Sigmoid colon (tissue), 7 donors: ENCODE results near the gene OSBP2. TPM values are rescaled to one million over a fixed set of nuclear protein-coding genes. Genes with fewer than 3 reads are reported as not detected.

Experiments used
- DNase-seq: peaks from one replicate; pipeline ENCODE4 v3.0.0-alpha.2; 2019
- H3K27ac ChIP-seq, 4 donors: fragments of 200-600 bp; sonication (generic); one replicate each; pipeline ENCODE4 v1.5.1; 2016 to 2019; ENCODE audit warnings: mild to moderate bottlenecking in 1 of 4
- H3K27me3 ChIP-seq, 3 donors: fragments of 200-600 bp; sonication (generic); one replicate each; pipeline ENCODE4 v1.5.1; 2019; ENCODE audit warnings: mild to moderate bottlenecking in 1 of 3
- H3K36me3 ChIP-seq, 4 donors: fragments of 200-600 bp; sonication (generic); one replicate each; pipeline ENCODE4 v1.5.1; 2016 to 2019
- H3K4me1 ChIP-seq, 4 donors: fragments of 200-600 bp; sonication (generic); one replicate each; pipeline ENCODE4 v1.5.1; 2017 to 2019
- H3K4me3 ChIP-seq, 4 donors: fragments of 200-600 bp; sonication (generic); one replicate each; pipeline ENCODE4 v1.5.1; 2017 to 2019; ENCODE audit warnings: mild to moderate bottlenecking in 2 of 4, moderate library complexity in 1 of 4
- H3K9me3 ChIP-seq, 4 donors: fragments of 200-600 bp in 3 of 4; sonication (generic) in 3 of 4; one replicate each; pipeline versions ENCODE4 v1.5.1 to v1.6.1; 2013 to 2019
- EP300 ChIP-seq, 4 donors: sonication (generic); formaldehyde crosslinking; IDR thresholded peaks; one replicate each; pipeline ENCODE4 v1.6.1; 2017; ENCODE audit warnings: antibody characterized with exemption in 4 of 4
- POLR2A ChIP-seq, 2 donors: fragments of 450-650 bp; IDR thresholded peaks; one replicate each; pipeline ENCODE4 v1.6.1; 2016; ENCODE audit warnings: antibody characterized with exemption in 2 of 2, mild to moderate bottlenecking in 2 of 2, moderate library complexity in 2 of 2
- POLR2AphosphoS5 ChIP-seq, 4 donors: sonication (generic); formaldehyde crosslinking; IDR thresholded peaks; one replicate each; pipeline ENCODE4 v1.6.1; 2017; ENCODE audit warnings: antibody characterized with exemption in 4 of 4
- whole genome bisulfite sequencing, 2 donors: extraction: QIAGEN DNeasy Blood & Tissue Kit; methylation state at CpG; one replicate each; pipeline ENCODE4 v1.1.7; 2013; 5-methylcytosine and 5-hydroxymethylcytosine counted together
- intact Hi-C: fragments of 100-400 bp; cut with DNase I; formaldehyde crosslinking; loops from one replicate; pipeline ENCODE4 v1.15.1; 2023
- polyA plus RNA-seq, 3 donors: library from polyadenylated mRNA; stranded (reverse); fragments of 200-250 nt; gene quantifications; one replicate each; pipeline ENCODE4 v1.2.3, GENCODE V29; 2013
- total RNA-seq, 4 donors: library from RNA; depleted of rRNA; stranded (reverse); fragments of >200 nt; gene quantifications; one replicate each; pipeline ENCODE4 v1.1.0, GENCODE V29; 2016
- TF ChIP-seq, protein P1 (sequence below), 4 experiments: fragments of 450-650 bp in 3 of 4; fragments of 200-600 bp in 1 of 4; IDR thresholded peaks; one replicate each; pipeline ENCODE4 v1.5.1; 2016 to 2019; ENCODE audit warnings: antibody characterized with exemption in 4 of 4, mild to moderate bottlenecking in 3 of 4, moderate library complexity in 2 of 4
- donor health status: healthy with polysubstance abuse.
- donor health status: Bipolar disorder and iron deficiency.
- donor health status: healthy.

Gene OSBP2
- total and polyA plus RNA-seq, 7 donors, result 1.2 to 3.0 (median 1.6) TPM

DNA sequence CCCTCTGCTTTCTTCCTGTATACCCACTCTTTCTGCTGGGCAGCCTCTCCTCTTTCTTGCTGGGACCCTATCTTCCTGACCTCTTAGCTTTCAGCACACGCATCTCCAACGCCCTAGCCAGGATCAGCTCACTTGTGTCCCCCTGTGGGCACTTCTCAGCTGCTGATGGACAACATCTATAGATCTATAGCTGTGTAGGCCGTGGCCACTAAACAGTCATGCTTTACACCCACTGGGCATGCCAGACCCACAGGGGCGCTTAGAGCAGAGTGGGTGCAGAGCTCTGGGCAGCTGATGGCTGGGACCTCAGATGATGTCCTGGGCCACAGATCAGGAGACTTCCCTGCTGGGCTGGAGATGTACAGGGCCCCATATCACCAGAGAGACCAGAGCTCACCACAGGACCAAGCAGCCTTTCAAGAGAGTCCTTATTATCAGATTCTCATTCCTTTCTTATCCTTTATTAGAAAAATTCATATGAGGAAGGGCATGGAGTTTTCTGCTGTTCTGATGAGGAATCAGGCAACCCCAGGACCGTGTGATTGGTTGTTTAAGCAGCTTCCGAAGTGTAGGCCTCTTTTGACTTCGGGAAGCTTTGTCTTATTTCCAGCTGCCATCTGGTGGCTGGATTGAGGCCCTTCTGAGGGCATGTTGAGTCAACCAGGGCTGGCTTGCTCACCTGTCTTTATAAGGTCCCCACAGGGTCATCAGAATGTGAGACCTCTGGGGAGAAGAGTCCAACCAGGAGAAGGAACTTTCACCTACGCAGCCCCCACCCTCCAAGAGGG is 60.5 kb downstream of the OSBP2 start:
- H3K27me3 ChIP-seq, result no peaks in the 10 kb centered on the region
- no peaks in the 10 kb centered on the region for H3K4me1 ChIP-seq
- intact Hi-C loops, result loop anchor here (1.0 to 10.0 kb wide), 2 partner anchors 90 to 121 kb away; partner anchors contain the start of gene DUSP18
- no peak overlapping the region for H3K27ac ChIP-seq
- no peak overlapping the region for H3K4me3 ChIP-seq
- TF ChIP-seq, protein P1, sequence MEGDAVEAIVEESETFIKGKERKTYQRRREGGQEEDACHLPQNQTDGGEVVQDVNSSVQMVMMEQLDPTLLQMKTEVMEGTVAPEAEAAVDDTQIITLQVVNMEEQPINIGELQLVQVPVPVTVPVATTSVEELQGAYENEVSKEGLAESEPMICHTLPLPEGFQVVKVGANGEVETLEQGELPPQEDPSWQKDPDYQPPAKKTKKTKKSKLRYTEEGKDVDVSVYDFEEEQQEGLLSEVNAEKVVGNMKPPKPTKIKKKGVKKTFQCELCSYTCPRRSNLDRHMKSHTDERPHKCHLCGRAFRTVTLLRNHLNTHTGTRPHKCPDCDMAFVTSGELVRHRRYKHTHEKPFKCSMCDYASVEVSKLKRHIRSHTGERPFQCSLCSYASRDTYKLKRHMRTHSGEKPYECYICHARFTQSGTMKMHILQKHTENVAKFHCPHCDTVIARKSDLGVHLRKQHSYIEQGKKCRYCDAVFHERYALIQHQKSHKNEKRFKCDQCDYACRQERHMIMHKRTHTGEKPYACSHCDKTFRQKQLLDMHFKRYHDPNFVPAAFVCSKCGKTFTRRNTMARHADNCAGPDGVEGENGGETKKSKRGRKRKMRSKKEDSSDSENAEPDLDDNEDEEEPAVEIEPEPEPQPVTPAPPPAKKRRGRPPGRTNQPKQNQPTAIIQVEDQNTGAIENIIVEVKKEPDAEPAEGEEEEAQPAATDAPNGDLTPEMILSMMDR (IDR thresholded peaks at IDR 0.05), result peak; percentile 30 to 66 (median 48)
- TF ChIP-seq POLR2A (IDR thresholded peaks at IDR 0.05) (no peak), POLR2AphosphoS5 (IDR thresholded peaks at IDR 0.05) (no peak), EP300 (IDR thresholded peaks at IDR 0.05) (no peak)
- 58 to 60% methylated on average over 8 of the region's 8 CpGs for WGBS, 2 donors
- no peaks in the 10 kb centered on the region for H3K9me3 ChIP-seq
- peak; percentile 72 for DNase-seq
- no peaks in the 10 kb centered on the region for H3K36me3 ChIP-seq

DNA sequence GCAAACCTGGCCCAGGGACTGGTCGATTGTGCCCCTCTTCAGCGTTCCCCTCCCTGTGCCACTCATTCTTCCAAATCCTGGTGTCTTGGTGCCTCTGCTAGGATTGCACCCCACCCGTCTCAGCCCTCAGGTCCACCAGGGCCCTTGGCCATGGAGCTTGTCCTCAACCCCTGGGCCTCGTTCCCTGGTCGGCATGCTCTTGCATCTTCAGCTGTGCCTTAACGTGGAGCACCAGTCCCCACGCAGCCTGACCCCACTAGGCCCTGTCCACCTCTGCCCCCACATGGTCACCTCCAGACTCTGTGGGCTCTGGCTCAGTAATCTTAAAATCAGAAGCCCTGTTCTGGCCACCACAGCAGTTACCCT is 61.1 kb downstream of the OSBP2 start:
- Histone ChIP-seq H3K36me3 (no peaks in the 10 kb centered on the region), H3K27ac (no peak overlapping the region), H3K4me1 (no peaks in the 10 kb centered on the region), H3K27me3 (no peaks in the 10 kb centered on the region), H3K4me3 (no peak overlapping the region), H3K9me3 (no peaks in the 10 kb centered on the region)
- 91 to 95% methylated on average over 7 of the region's 7 CpGs for WGBS, 2 donors
- intact Hi-C loops, result loop anchor here (1.0 to 10.0 kb wide), 2 partner anchors 91 to 121 kb away; partner anchors contain the start of gene DUSP18
- no peak for TF ChIP-seq POLR2AphosphoS5 (IDR thresholded peaks at IDR 0.05)
- TF ChIP-seq, protein P1 (IDR thresholded peaks at IDR 0.05), result no peak
- TF ChIP-seq POLR2A (IDR thresholded peaks at IDR 0.05), result no peak
- TF ChIP-seq EP300 (IDR thresholded peaks at IDR 0.05), result no peak
- DNase-seq, result no peak

DNA sequence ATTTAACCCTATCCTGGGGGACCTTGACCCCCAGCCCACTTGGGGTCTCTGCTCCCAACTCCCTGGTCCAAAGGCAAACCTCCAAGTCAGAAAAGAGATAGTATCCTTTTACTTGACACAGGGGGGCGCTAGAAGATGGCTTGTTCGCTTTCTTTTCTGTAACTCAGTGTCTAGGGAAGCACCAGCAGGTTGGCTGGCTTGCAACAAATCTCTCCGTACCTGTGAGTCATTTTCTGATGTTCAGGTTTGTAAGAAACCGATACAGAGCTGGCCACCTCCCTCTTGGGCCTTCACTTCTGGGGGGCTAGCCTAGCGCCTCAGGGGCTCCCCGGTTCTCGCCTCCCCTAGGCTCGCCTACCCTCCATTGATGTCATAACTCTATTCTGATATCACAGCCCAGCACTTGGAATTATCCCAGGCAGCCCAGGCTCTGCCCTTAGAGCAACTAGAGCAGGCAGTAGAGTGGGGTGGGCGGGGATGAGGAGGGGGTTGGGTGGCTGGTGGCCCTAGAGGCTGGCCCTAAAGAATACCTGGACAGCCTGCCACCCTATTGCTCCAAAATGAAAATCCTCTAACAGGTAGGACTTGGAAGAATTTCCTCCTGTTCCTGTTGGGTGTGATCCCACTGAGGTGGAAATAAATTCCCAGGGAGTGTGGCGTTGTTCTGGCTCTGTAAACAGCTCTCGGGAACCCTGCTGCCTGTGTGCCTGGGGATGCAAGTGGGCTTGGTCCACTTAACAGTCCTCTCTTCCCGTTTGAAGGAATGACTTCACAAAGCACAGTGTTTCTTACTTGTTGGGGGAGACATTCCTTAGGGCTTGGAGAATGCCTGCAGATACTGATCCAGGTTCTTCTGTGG is 69.4 kb downstream of the OSBP2 start:
- Histone ChIP-seq H3K36me3 (no peaks in the 10 kb centered on the region), H3K27me3 (no peaks in the 10 kb centered on the region), H3K9me3 (no peaks in the 10 kb centered on the region), H3K27ac (no peak overlapping the region), H3K4me3 (no peak overlapping the region), H3K4me1 (no peaks in the 10 kb centered on the region)
- 38 to 47% methylated on average over 12 of the region's 12 CpGs for WGBS, 2 donors
- DNase-seq, result no peak
- TF ChIP-seq POLR2AphosphoS5 (IDR thresholded peaks at IDR 0.05) (no peak), EP300 (IDR thresholded peaks at IDR 0.05) (no peak), POLR2A (IDR thresholded peaks at IDR 0.05) (no peak)
- TF ChIP-seq, protein P1 (IDR thresholded peaks at IDR 0.05), result peak in 2 of 4 experiments; percentile 47 to 50
- intact Hi-C loops, result loop anchor here (5.0 to 10.0 kb wide), 2 partner anchors 158 to 361 kb away; partner anchors contain the start of gene INPP5J

DNA sequence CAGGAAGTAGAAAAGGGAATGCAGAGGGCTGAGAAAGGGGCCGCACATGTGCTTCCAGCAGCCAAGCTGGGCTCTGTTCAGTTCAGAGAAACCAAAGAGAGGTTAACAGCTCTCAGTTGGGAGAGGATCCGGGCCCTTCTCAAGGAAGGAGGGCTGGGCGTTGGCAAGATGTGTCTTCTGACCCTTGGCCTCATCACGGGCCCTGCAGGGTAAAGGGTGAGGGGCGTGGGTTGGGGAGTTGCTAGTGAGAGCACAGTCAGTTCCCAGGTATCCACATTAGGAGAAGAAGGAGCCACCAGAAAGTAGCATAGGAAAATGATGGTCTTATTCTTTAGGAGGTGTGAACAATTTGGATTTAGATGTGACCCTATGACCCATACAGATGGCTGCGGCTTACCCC is 73.0 kb downstream of the OSBP2 start:
- no peaks in the 10 kb centered on the region for H3K36me3 ChIP-seq
- 40 to 66% methylated on average over 6 of the region's 6 CpGs for WGBS, 2 donors

More for the DNA sequence above, 73.0 kb downstream of the OSBP2 start:
- intact Hi-C loops, result loop anchor here (10.0 kb wide), 1 partner anchor 357 kb away; the partner anchor contains the start of gene INPP5J
- DNase-seq, result no peak
- Histone ChIP-seq H3K27me3 (no peaks in the 10 kb centered on the region), H3K4me1 (no peaks in the 10 kb centered on the region), H3K9me3 (no peaks in the 10 kb centered on the region), H3K4me3 (no peak overlapping the region), H3K27ac (no peak overlapping the region)
- TF ChIP-seq POLR2AphosphoS5 (IDR thresholded peaks at IDR 0.05) (no peak), POLR2A (IDR thresholded peaks at IDR 0.05) (no peak), EP300 (IDR thresholded peaks at IDR 0.05) (no peak)
- TF ChIP-seq, protein P1 (IDR thresholded peaks at IDR 0.05), result no peak
